Tibial nerve (tissue), 4 donors: ENCODE data around the gene ALDH4A1. TPM values are rescaled to one million over a fixed set of nuclear protein-coding genes. Genes with fewer than 3 reads are reported as not detected.
A peak's percentile ranks its signal among the peaks of the same experiment; 100 is the strongest.

Experiments
- DNase-seq, 2 donors: peaks; one replicate each; pipeline ENCODE4 v3.0.0-alpha.2; 2019; ENCODE audit warnings: low spot score in 2 of 2
- H3K27ac ChIP-seq, 4 donors: fragments of 200-600 bp; sonication (generic) in 3 of 4; one replicate each; pipeline ENCODE4 v1.5.1; 2017 to 2019; ENCODE audit warnings: mild to moderate bottlenecking in 1 of 4
- H3K27me3 ChIP-seq, 2 donors: fragments of 200-600 bp; sonication (generic) in 1 of 2; one replicate each; pipeline versions ENCODE4 v1.5.1 to v1.6.0; 2017 to 2019
- H3K36me3 ChIP-seq, 3 donors: fragments of 200-600 bp; sonication (generic); one replicate each; pipeline ENCODE4 v1.5.1; 2018 to 2019
- H3K4me1 ChIP-seq, 4 donors: fragments of 200-600 bp; sonication (generic) in 3 of 4; one replicate each; pipeline ENCODE4 v1.5.1; 2017 to 2019
- H3K4me3 ChIP-seq, 4 donors: fragments of 200-600 bp; sonication (generic) in 3 of 4; one replicate each; pipeline ENCODE4 v1.5.1; 2017 to 2019; ENCODE audit warnings: mild to moderate bottlenecking in 1 of 4, moderate library complexity in 1 of 4
- H3K9me3 ChIP-seq, 4 donors: fragments of 200-600 bp; sonication (generic) in 3 of 4; one replicate each; pipeline ENCODE4 v1.5.1; 2017 to 2019
- CTCF ChIP-seq, 5 experiments: fragments of 200-600 bp in 3 of 5; fragments of 450-650 bp in 2 of 5; sonication (generic) in 3 of 5; IDR thresholded peaks; one replicate each; pipeline ENCODE4 v1.5.1; 2016 to 2019; ENCODE audit warnings: antibody characterized with exemption in 5 of 5, mild to moderate bottlenecking in 3 of 5, moderate library complexity in 2 of 5
- EP300 ChIP-seq, 2 donors: sonication (generic); formaldehyde crosslinking; IDR thresholded peaks; one replicate each; pipeline ENCODE4 v1.6.1; 2017; ENCODE audit warnings: antibody characterized with exemption in 2 of 2, mild to moderate bottlenecking in 1 of 2
- POLR2A ChIP-seq, 2 donors: fragments of 450-650 bp; IDR thresholded peaks; one replicate each; pipeline ENCODE4 v1.6.1; 2017; ENCODE audit warnings: antibody characterized with exemption in 2 of 2, mild to moderate bottlenecking in 2 of 2, moderate library complexity in 2 of 2
- WGBS, 2 donors: methylation state at CpG; one replicate each; pipeline ENCODE4 v1.1.5; 2018; 5-methylcytosine and 5-hydroxymethylcytosine counted together
- total RNA-seq, 4 donors: library from RNA; depleted of rRNA; stranded (reverse); fragments of >200 nt; gene quantifications; one replicate each; pipeline ENCODE4 v1.1.0, GENCODE V29; 2016

ALDH4A1 gene
- total RNA-seq, 4 donors from 2014 or later: 31.2 to 42.0 (median 35.3) TPM

GRCh38 chr1:18926315-18927081 lies 24.1 kb upstream of the ALDH4A1 start:
- Histone ChIP-seq H3K27me3 (no peaks in the 10 kb centered on the region), H3K4me3 (peak overlapping the region in 1 of 4 donors; percentile 11), H3K4me1 (peaks cover 0 to 62% (median 48%) of the 10 kb centered on the region in 4 donors), H3K27ac (peak overlapping the region in 3 of 4 donors; percentile 73 to 81 (median 74)), H3K36me3 (no peaks in the 10 kb centered on the region), H3K9me3 (no peaks in the 10 kb centered on the region)
- TF ChIP-seq CTCF (IDR thresholded peaks at IDR 0.05) (no peak), EP300 (IDR thresholded peaks at IDR 0.05) (no peak), POLR2A (IDR thresholded peaks at IDR 0.05) (no peak)
- WGBS, 2 donors: 42 to 47% methylated on average over 8 to 13 of the region's 13 CpGs
- DNase-seq: no peak

GRCh38 chr1:18925279-18925678 lies 22.9 kb upstream of the ALDH4A1 start:
- WGBS, 2 donors: 93 to 94% methylated on average over 9 of the region's 9 CpGs
- TF ChIP-seq POLR2A (IDR thresholded peaks at IDR 0.05): no peak
- no peak overlapping the region for H3K4me3 ChIP-seq
- H3K27me3 ChIP-seq: no peaks in the 10 kb centered on the region
- H3K4me1 ChIP-seq: peaks cover 0 to 65% (median 48%) of the 10 kb centered on the region in 4 donors
- no peak overlapping the region for H3K27ac ChIP-seq
- H3K9me3 ChIP-seq: no peaks in the 10 kb centered on the region
- DNase-seq: no peak
- H3K36me3 ChIP-seq: peaks cover 0 to 6% (median 0%) of the 10 kb centered on the region in 3 donors

DNA sequence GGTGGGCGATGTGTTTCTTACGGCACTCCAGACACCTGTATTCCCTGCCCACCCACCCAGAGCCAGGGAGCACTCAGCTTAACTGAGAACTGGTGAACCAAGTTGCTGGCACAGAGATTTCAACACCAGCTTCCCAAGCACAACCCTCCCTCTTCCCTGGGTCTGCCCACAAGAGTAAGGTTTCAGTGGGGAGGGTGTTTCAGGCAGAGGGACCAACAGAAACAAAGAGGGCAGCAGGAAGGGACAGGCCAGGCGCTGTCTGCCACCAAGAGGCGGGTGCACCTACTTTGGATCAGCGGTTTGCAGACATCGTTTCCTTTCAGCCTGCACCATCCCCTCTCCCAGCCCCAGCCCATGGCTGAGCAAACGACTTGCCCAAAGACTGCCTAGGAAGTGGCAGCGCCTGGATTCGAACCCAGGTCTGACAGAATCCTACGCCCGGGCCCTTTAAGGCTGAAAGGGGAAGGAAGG lies 21.9 kb upstream of the ALDH4A1 start:
- H3K4me3 ChIP-seq: no peak overlapping the region
- peaks cover 0 to 12% (median 0%) of the 10 kb centered on the region in 3 donors for H3K36me3 ChIP-seq
- peaks cover 0 to 62% (median 48%) of the 10 kb centered on the region in 4 donors for H3K4me1 ChIP-seq
- 54 to 62% methylated on average over 11 of the region's 11 CpGs for WGBS, 2 donors
- no peaks in the 10 kb centered on the region for H3K27me3 ChIP-seq
- peak overlapping the region in 2 of 4 donors; percentile 91 to 95 for H3K27ac ChIP-seq
- TF ChIP-seq POLR2A (IDR thresholded peaks at IDR 0.05) (no peak), EP300 (IDR thresholded peaks at IDR 0.05) (no peak), CTCF (IDR thresholded peaks at IDR 0.05) (no peak)
- H3K9me3 ChIP-seq: no peaks in the 10 kb centered on the region
- no peak for DNase-seq

- H3K4me3 ChIP-seq: no peak overlapping the region
- no peaks in the 10 kb centered on the region for H3K9me3 ChIP-seq
- peaks cover 0 to 62% (median 46%) of the 10 kb centered on the region in 4 donors for H3K4me1 ChIP-seq
- peak overlapping the region in 2 of 4 donors; percentile 91 to 95 for H3K27ac ChIP-seq
- peaks cover 0 to 12% (median 0%) of the 10 kb centered on the region in 3 donors for H3K36me3 ChIP-seq
- no peaks in the 10 kb centered on the region for H3K27me3 ChIP-seq
- no peak for TF ChIP-seq EP300 (IDR thresholded peaks at IDR 0.05)
- no peak for TF ChIP-seq POLR2A (IDR thresholded peaks at IDR 0.05)
- DNase-seq: no peak
- 43 to 51% methylated on average over 12 to 14 of the region's 14 CpGs for whole genome bisulfite sequencing, 2 donors
Observed at GRCh38 chr1:18923756-18924211, 21.4 kb upstream of the ALDH4A1 start.

DNA sequence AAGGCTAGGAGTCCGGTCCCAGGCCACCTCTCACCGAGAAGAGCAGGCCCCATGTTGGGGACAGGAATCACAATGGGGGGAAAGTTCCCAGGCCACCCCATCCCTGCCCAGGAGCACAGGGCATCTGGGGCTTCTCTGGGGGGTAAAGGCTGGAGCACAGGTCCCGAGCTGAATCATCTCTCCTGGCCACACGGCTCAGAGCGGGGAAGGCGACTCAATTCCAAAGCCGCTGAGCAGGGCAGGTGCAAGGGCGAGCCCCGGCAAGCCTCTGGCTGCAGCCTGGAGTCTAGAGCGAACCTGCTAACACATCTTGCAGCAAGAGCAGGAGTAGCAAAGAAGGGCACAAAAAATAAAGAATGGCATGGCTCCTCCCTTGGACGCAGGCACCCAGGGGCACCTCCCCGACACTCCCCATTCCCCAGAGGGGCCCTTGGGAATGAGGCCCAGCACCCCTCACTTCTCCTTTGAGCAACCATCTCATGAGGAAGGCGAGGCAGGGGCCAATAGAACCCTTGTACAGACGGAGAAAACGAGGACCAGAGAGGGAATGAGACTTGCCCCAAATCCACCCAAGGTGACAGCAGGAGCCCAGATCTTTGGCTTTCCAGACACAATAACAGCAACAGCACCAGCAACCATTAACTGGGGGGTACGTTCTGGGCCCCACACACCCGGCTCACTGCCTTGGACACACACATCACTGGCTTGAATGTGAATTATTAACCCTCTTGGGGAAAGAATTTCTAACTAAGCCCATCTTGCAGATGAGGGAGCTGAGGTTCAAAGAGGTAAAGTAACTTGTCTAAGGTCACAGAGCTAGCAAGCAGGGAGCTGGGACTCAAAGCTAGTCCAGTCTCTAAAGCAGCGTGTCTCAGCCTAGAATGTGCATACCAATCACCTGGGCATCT lies 20.7 kb upstream of the ALDH4A1 start:
- H3K9me3 ChIP-seq: no peaks in the 10 kb centered on the region
- no peak for TF ChIP-seq POLR2A (IDR thresholded peaks at IDR 0.05)
- no peak for TF ChIP-seq EP300 (IDR thresholded peaks at IDR 0.05)
- no peak for TF ChIP-seq CTCF (IDR thresholded peaks at IDR 0.05)
- no peaks in the 10 kb centered on the region for H3K27me3 ChIP-seq
- WGBS, 2 donors: 64 to 71% methylated on average over 17 to 18 of the region's 18 CpGs
- H3K4me1 ChIP-seq: peaks cover 0 to 59% (median 43%) of the 10 kb centered on the region in 4 donors
- peaks cover 0 to 19% (median 0%) of the 10 kb centered on the region in 3 donors for H3K36me3 ChIP-seq
- H3K4me3 ChIP-seq: no peak overlapping the region
- DNase-seq: no peak
- peak overlapping the region; percentile 69 to 95 (median 85) for H3K27ac ChIP-seq
